GM13976 (cell line): Measurements from ENCODE around the gene CHD9.
"Not testable (repeated sequence)": the region's sequence is repeated elsewhere in the genome, so short reads cannot be mapped to it uniquely, and the experiment has no call there.

Experiments
- DNase-seq: peaks from one replicate; pipeline ENCODE4 v3.0.0; 2012; ENCODE audit warnings: low spot score
- CTCF ChIP-seq: IDR thresholded peaks from 2 replicates; pipeline ENCODE4 v1.5.1; 2012; ENCODE audit warnings: borderline replicate concordance, mild to moderate bottlenecking; ENCODE audit not compliant: insufficient read depth; ENCODE audit errors: extremely low read depth, missing control alignments, control extremely low read depth
- in situ Hi-C: fragments of 300-500 bp; cut with MboI; formaldehyde crosslinking; loops from one replicate; pipeline ENCODE4 v1.12.0; 2022; ENCODE audit warnings: low sequenced_read_pairs, mixed read lengths, inconsistent platforms; ENCODE audit not compliant: unreplicated experiment

The CHD9 gene

DNA sequence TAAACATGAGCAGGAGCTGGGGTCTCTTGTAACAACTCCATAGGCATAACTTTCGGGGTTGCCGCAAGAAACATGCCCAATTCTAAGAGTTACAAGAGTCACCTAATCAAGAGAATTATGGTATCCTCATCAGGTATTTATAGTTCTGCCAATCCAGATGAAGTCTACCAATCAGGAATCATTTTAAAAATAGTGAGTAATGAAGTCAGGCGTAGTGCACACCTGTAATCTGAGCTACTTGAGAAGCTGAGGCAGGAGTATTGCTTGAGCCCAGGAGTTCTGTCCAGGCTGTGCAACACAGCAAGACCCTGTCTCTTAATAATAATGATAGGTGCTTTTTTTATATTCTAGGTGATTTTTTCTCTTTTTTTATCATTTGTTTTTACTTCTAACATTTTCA, 251.0 kb downstream of the CHD9 start:
- no peak for DNase-seq
- TF ChIP-seq CTCF, result no peak
- in situ Hi-C loops, result no loop called here

- no peak for DNase-seq
- TF ChIP-seq CTCF, result no peak
- in situ Hi-C loops, result no loop called here
Observed at GRCh38 chr16:53309457-53309856, 254.7 kb downstream of the CHD9 start.

DNA sequence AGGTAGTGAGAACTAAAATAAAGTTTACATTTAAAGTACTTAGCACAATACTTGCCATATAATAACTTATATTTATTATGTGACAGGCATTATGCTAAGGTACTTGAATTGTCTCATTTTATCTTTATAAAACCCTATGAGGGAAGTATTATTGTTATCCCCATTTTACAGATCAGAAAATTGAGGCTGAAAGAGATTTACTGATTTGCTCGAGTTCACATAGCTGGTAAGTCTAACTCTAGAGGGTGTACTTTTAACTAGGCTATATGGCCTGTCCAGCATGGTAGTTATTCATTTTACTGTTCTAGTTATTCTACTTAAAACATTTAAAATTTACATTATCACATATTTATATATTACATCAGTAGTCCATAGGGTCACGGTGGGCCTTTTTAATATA, 266.2 kb downstream of the CHD9 start:
- in situ Hi-C loops, result no loop called here
- no peak for DNase-seq
- no peak for TF ChIP-seq CTCF

DNA sequence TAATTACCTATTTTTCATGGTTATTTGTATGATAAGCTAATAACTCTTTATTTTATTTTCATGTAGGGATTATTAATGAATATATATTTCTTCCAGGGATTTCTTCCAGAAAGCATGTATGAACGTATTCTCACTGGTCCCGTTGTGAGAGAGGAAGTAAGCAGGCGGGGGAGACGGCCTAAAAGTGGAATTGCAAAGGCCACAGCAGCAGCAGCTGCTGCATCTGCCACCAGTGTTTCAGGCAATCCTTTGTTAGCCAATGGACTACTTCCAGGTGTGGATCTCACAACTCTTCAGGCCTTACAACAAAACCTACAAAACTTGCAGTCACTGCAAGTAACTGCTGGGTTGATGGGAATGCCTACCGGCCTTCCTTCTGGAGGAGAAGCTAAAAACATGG, 269.1 kb downstream of the CHD9 start:
- TF ChIP-seq CTCF, result no peak
- no peak for DNase-seq
- in situ Hi-C loops, result no loop called here

GRCh38 chr16:53330991-53331390, 276.2 kb downstream of the CHD9 start:
- in situ Hi-C loops, DNase-seq: not testable (repeated sequence)

GRCh38 chr16:53334581-53334980, 279.8 kb downstream of the CHD9 start:
- no peak for DNase-seq
- no peak for TF ChIP-seq CTCF
- in situ Hi-C loops, result no loop called here

- no peak for DNase-seq
- TF ChIP-seq CTCF, result no peak
- in situ Hi-C loops, result no loop called here
Observed at GRCh38 chr16:53337294-53337693, 282.5 kb downstream of the CHD9 start.
